HFFc6 (cell line): ENCODE measurements around the gene PET117. TPM values are rescaled to one million over a fixed set of nuclear protein-coding genes. Genes with fewer than 3 reads are reported as not detected.
"Not testable (repeated sequence)": the region's sequence is repeated elsewhere in the genome, so short reads cannot be mapped to it uniquely, and the experiment has no call there.

Experiments used
- DNase-seq: peaks from one replicate; pipeline ENCODE4 v3.0.0-alpha.2; 2018
- H3K27ac Mint-ChIP-seq: 2 replicates; pipeline ENCODE4 v1.8.0; 2020; ENCODE audit warnings: mild to moderate bottlenecking, mixed read lengths
- H3K27me3 Mint-ChIP-seq: 2 replicates; pipeline ENCODE4 v1.8.0; 2021; ENCODE audit warnings: mild to moderate bottlenecking, moderate library complexity, mixed read lengths; ENCODE audit not compliant: insufficient read depth
- H3K36me3 Mint-ChIP-seq: 2 replicates; pipeline ENCODE4 v1.8.0; 2021; ENCODE audit warnings: low read depth, mixed read lengths
- H3K4me1 Mint-ChIP-seq: 2 replicates; pipeline ENCODE4 v1.8.0; 2020; ENCODE audit warnings: low read depth, mixed read lengths
- H3K4me3 Mint-ChIP-seq: 2 replicates; pipeline ENCODE4 v1.8.0; 2020; ENCODE audit warnings: mild to moderate bottlenecking, moderate library complexity, mixed read lengths
- H3K9me3 Mint-ChIP-seq: 2 replicates; pipeline ENCODE4 v1.8.0; 2020; ENCODE audit warnings: mild to moderate bottlenecking, mixed read lengths
- total RNA-seq, 6 experiments: library from RNA; stranded (reverse); fragmentation: NEBNext Ultra II Directional; extraction: Animal tissue kit (Norgen Biotek cat#: 25700); gene quantifications; 2 replicates in 1 of 6; 3 replicates in 5 of 6; pipeline ENCODE4 v1.2.3, GENCODE V29; 2021
- TF ChIP-seq, protein P1 (sequence below): fragments of 200-600 bp; sonication (generic); IDR thresholded peaks from 2 replicates; pipeline ENCODE4 v1.5.0; 2021; ENCODE audit warnings: antibody characterized with exemption, mild to moderate bottlenecking

PET117 gene
- total RNA-seq, 6 experiments from 2014 or later: 8.9 to 12.8 (median 11.8) TPM

GRCh38 chr20:18092890-18093289 lies 44.8 kb upstream of the PET117 start:
- Mint-ChIP-seq H3K9me3 (no peaks in the 10 kb centered on the region), H3K27me3 (peaks cover 36% of the 10 kb centered on the region), H3K36me3 (no peaks in the 10 kb centered on the region), H3K4me3 (no peak overlapping the region), H3K27ac (no peak overlapping the region), H3K4me1 (no peaks in the 10 kb centered on the region)
- DNase-seq: no peak
- TF ChIP-seq, protein P1, sequence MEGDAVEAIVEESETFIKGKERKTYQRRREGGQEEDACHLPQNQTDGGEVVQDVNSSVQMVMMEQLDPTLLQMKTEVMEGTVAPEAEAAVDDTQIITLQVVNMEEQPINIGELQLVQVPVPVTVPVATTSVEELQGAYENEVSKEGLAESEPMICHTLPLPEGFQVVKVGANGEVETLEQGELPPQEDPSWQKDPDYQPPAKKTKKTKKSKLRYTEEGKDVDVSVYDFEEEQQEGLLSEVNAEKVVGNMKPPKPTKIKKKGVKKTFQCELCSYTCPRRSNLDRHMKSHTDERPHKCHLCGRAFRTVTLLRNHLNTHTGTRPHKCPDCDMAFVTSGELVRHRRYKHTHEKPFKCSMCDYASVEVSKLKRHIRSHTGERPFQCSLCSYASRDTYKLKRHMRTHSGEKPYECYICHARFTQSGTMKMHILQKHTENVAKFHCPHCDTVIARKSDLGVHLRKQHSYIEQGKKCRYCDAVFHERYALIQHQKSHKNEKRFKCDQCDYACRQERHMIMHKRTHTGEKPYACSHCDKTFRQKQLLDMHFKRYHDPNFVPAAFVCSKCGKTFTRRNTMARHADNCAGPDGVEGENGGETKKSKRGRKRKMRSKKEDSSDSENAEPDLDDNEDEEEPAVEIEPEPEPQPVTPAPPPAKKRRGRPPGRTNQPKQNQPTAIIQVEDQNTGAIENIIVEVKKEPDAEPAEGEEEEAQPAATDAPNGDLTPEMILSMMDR: no peak

DNA sequence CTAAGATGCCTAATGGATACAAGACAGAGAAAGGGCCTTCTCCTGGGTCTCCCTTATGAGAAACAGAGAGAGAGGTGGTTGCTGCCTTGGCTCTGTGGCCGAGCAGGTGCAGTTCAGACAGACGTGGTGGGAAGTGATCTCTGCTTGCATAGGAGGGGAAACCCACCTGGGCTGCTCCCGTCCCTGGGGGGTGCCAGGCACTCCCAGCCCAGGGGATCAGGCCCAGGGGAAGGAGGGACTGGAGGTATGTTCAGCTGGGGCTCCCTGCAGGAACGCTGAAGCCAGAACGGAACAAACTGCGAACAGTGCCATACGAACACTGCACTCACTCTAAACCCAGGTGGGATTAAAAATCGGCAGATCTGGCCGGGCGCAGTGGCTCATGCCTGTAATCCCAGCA lies 44.3 kb upstream of the PET117 start:
- no peak for DNase-seq
- Mint-ChIP-seq H3K9me3 (no peaks in the 10 kb centered on the region), H3K36me3 (no peaks in the 10 kb centered on the region), H3K4me1 (no peaks in the 10 kb centered on the region), H3K27ac (no peak overlapping the region), H3K27me3 (peaks cover 33% of the 10 kb centered on the region), H3K4me3 (no peak overlapping the region)
- TF ChIP-seq, protein P1: no peak

DNA sequence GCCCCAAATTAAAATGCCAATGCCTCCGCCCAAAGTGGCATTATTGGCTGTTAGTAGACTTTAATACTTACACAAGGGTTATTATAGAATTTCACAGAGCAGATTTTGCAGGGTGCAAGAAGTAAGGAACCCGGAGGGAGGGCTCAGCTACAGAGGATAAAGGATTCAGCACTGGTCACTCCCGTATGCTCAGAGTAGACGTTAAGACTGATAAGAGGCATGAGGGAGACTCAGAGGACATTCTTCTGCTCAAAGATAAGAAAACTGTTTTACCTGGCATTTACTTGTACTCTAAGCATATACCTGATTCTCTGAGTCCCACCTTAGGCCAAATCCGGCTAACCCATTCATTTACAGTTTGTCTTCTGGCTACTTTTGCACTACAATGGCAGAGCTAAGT lies 43.5 kb upstream of the PET117 start:
- H3K27me3 Mint-ChIP-seq: peaks cover 26% of the 10 kb centered on the region
- H3K4me3 Mint-ChIP-seq: no peak overlapping the region
- H3K36me3 Mint-ChIP-seq: no peaks in the 10 kb centered on the region
- no peaks in the 10 kb centered on the region for H3K9me3 Mint-ChIP-seq
- DNase-seq: no peak
- no peak overlapping the region for H3K27ac Mint-ChIP-seq
- H3K4me1 Mint-ChIP-seq: no peaks in the 10 kb centered on the region
- TF ChIP-seq, protein P1: no peak

DNA sequence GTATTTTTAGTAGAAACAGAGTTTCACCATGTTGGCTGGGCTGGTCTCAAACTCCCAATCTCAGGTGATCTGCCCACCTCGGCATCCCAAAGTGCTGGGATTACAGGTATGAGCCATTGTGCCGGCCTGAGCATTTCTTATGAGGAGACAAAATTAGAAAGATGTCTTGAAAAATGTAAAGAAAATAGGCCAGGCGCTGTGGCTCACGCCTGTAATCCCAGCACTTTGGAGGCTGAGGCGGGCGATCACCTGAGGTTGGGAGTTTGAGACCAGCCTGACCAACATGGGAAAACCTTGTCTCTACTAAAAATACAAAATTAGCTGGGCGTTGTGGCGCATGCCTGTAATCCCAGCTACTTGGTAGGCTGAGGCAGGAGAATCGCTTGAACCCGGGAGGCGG lies 37.1 kb upstream of the PET117 start:
- not testable (repeated sequence) for H3K27ac Mint-ChIP-seq, H3K4me1 Mint-ChIP-seq, H3K4me3 Mint-ChIP-seq, H3K9me3 Mint-ChIP-seq, DNase-seq, H3K36me3 Mint-ChIP-seq
- H3K27me3 Mint-ChIP-seq: peaks cover 11% of the 10 kb centered on the region

- Mint-ChIP-seq H3K4me1 (no peaks in the 10 kb centered on the region), H3K27me3 (peaks cover 9% of the 10 kb centered on the region), H3K27ac (no peak overlapping the region), H3K36me3 (no peaks in the 10 kb centered on the region), H3K9me3 (no peaks in the 10 kb centered on the region), H3K4me3 (no peak overlapping the region)
- TF ChIP-seq, protein P1: no peak
- no peak for DNase-seq
Measured at GRCh38 chr20:18101125-18101810, 36.4 kb upstream of the PET117 start.

GRCh38 chr20:18103497-18103896 lies 34.2 kb upstream of the PET117 start:
- no peak overlapping the region for H3K27ac Mint-ChIP-seq

More at GRCh38 chr20:18103497-18103896, 34.2 kb upstream of the PET117 start:
- TF ChIP-seq, protein P1: no peak
- Mint-ChIP-seq H3K9me3 (no peaks in the 10 kb centered on the region), H3K36me3 (no peaks in the 10 kb centered on the region), H3K4me3 (no peak overlapping the region), H3K4me1 (no peaks in the 10 kb centered on the region), H3K27me3 (peaks cover 10% of the 10 kb centered on the region)
- no peak for DNase-seq
